HG03432 (cell line): Measurements from ENCODE around the gene PPP6R3.

ENCODE experiments used
- ATAC-seq: cut with Tn5 transposase; IDR thresholded peaks from one replicate; pipeline ENCODE4 v1.9.1; 2021; ENCODE audit warnings: mild to moderate bottlenecking, moderate library complexity; ENCODE audit not compliant: unreplicated experiment

Gene PPP6R3

DNA sequence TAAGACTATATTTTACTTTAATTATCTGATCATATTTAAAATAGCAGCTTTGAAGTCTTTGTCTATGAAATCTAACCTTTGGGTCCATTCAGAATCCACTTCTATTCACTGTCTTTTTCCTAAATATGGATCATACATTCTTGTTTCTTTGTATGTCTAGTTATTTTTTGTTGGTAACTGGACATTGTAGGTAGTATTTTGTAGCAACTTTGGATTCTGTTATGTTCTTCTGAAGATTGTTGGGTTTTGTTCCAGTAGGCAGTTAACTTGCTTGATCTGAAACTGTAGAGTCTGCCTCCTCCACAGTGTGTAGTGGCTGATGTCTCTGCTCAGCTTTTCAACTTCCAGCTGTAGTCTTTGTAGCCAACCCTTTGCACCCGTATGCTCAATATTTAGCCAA lies 186.3 kb downstream of the PPP6R3 start:
- ATAC-seq: no peak

DNA sequence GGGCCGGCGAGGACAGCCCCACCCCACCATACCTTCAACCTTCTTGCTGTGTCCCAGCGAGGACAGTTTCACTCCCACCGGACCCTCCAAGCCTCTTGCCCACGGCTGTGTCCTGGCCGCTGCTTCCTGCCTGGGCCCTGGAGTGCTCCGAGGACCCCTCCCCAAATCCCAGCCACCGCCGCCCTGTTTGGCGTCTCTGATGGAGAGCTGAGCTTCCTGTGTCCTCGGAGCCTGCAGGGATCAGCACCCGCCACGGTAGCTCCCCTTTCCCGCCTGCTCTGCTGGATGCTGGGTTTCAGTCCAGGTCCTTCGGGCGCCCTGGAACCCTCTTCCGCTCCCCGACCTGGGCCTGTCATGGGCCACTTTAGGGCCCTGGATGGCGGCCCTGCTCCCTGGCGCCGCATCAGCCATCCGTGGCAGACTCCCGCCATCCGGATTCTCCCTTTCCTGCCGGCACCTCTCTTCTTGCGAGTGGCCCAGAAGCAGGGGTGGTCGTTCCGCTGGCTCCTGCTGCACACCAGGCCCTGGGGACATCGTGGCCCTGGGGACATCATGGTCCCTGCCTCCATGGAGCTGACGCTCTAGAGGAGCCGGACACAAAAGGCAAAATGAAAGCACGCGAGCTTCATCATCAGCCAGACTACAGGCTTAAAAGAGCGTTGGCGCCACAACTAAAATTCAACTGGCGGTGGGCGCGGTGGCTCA lies 189.5 kb downstream of the PPP6R3 start:
- ATAC-seq: no peak

DNA sequence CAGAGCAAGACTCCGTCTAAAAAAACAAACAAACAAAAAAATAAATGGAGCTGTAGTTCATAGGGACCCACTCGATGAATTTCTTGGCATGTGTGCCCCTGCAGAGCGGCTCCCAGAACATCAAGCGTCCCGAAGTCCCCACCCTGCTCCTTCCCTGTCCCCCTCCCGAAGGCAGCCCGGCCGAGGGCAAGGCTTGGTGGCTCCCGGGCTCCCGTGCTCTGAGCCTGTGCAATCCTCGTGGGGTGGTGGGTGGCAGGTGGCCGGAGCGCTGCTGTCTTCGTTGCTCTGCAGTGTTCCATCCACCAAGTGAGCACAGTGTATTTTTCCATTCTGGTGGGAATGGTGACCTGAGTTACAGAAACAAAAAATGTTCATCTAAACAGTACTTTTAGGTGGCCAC lies 190.2 kb downstream of the PPP6R3 start:
- ATAC-seq: no peak

DNA sequence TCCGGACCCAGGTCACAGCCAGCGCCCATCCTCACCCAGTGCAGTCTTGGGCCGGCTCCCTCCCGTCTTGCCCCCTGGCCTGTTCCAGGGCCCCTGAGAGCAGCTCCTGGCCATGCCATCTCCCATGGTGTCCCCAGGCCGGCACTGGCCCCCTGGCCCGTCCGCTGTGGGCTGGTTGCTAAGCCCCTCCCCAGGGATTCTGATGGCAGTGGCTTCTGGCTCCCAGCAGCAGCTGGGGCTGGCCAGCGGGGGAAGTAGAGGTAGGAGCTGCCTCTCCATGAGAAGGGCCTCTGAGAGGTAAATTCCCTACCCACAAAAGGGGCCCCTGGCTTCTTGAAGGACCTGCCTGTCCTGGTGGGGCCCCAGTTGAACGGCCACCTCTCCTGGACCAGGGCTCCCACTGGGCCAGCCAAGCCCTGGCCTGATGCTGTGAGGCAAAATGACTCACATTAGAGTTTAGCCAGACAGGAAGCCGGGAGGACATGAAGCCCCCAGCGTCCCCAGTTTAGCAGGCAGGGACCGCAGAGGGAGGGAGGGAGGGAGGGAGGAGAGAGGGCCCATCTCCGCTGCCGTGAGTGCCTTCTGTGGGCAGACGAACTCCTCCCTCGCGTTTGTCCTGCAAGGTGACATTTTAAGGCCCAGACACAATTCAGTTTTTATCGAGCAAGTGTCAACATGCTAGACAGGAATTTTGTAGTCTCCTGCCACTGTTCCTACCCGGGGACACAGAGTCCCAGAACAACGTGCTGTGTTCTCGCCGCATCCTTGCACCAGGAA lies 190.8 kb downstream of the PPP6R3 start:
- ATAC-seq: no peak

DNA sequence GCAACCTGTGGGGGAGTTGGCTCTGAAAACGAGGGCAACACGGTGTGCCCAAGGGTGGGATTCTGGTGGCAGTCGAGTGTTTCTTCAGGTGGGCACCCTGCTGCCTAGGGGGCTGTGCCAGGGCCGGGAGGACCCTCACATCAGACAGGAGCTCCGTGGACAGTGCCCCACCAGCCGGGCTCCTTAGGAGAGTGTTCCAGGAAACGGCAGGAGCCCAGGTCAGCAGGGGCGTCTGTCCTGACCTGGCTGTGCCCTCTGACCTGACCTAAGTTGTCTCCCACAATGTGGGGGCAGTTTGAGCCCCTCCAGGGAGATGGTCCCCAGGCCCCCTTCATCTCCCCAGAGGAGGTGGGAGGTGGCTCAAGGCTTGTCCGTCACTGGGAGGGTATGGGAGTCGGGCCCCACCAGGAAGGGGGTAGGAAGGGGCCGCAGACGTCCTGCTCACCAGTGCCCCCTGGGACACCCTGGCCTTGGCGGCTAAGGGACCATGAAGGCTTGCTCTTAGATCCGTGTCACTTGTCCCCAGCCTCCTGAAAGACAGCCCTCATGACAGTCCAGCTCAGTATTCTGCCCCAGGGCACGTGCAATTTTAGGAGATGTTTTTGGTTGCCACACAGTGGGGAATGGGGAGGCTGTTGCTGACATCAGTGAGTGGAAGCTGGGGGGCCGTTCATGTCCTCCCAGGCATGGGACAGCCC lies 191.6 kb downstream of the PPP6R3 start:
- ATAC-seq: no peak

DNA sequence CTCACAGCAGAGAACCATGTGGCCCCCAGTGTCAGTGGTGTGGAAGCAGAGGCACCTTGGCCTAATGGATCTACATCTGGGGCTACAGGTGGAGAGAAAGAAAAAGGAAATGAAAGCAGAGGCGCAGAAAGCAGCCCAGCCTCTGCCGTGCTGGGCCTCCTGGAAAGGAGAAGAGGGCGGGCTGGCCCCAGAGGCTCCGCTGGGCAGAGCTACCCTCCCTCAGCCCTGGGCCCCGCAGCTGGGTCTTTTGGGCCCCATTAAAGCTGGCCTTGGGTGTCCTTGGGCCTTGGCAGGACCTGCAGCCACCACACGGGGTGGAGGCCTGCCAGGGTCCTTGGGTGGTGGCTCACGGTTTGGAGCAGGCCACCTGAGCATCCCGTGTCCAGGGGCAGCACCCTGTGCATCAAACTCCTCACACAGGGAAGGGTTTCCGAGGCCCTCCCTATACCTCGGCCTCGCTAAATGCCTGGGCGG lies 192.2 kb downstream of the PPP6R3 start:
- ATAC-seq: no peak

DNA sequence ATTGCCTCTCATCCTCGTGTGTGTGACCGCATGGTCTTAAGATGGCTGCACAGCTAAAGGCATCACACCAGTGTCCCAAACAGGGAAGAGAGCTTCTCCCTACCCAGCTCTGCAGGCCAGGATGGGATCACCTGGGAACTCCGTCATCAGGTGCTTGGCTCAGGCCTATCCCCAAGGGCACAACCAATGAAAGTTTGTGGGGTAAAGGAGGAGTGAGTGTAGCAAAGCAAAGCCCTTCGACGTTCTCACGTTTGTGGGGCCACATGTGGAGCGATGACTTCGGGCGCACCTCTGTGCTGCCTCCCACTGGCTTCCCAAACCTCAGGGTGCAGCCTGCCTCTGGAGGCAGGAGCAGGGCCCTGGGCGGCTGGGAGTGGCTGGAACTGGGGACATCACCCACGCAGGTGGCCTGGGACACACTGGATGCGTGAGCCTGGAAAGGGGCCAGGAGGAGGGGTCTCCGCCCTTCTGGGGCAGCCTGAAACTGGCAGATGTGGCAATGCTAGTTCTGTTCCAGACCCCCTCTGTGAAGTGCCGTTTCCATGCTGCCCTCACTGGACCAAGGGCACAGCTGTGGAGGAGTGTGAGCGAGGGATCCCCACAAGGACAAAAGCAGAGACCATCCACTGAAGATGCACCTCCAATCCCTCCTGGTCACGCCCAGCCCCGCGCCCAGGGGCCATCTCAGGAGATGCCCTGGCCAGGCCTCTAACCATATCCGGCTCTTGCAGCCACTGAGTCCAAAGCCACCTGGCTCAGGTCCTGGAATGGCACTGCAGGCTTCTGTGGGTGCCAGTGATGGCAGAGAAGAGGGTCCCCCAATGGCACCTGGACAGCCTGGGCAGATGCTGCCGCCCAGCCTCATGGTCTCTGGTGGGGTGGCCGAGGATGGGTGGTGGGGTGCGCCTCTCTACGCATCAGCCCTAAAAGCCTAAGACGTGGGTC lies 193.2 kb downstream of the PPP6R3 start:
- no peak for ATAC-seq

DNA sequence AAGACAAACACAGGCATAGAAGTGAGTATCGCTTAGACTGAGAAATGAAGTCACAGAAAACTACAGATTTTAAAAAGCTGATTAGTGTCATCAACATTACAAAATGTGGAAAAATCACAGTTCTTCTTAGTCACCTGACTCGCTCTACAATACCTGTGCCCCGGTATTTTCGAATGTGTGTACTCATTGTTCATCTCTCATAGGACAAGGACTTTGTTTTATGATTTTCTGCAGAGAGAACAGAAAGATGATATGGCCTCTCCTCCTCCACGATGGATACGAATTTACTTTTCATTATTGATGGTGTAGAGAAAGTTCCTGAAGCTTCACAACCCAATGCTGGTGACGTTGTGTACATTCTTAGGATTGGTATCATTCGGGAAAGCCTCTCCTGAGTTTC lies 194.4 kb downstream of the PPP6R3 start:
- ATAC-seq: no peak

DNA sequence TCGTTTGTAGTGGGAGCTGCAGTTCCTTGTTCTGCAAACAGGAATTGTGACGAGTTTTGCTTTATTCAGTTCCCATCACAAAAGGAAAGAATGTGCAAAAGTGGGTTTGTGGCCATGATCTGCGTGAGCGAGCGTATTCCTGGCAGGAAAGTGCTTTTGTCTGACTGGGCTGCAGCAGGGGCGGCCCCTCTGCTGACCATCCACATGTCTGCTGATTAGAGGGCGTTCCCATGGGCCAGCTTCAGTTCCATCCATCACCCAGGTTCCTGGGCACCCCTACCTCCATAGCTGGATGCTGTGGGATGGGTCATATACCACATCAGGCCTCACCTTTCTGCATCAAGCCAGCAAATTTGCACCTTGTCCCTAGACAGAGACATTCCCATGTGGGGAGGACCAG lies 194.9 kb downstream of the PPP6R3 start:
- no peak for ATAC-seq

DNA sequence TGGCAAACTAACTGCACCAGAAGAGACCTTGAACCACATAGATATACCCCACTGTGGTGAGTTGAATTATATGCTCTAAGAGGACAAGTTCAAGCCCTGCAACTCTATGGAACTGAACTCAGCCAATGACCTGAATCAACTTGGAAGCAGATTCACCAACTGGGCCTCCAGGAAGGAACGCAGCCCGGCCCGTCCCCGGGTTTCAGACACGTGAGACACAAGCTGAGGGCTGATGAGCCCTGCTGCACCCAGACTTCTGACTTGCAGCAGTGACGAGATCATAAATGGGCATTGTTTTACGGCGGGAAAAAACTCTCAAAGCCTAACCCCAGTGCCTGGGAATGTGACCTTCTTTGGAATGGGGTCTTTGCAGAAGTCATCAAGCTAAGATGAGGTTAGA lies 195.3 kb downstream of the PPP6R3 start:
- ATAC-seq: no peak

DNA sequence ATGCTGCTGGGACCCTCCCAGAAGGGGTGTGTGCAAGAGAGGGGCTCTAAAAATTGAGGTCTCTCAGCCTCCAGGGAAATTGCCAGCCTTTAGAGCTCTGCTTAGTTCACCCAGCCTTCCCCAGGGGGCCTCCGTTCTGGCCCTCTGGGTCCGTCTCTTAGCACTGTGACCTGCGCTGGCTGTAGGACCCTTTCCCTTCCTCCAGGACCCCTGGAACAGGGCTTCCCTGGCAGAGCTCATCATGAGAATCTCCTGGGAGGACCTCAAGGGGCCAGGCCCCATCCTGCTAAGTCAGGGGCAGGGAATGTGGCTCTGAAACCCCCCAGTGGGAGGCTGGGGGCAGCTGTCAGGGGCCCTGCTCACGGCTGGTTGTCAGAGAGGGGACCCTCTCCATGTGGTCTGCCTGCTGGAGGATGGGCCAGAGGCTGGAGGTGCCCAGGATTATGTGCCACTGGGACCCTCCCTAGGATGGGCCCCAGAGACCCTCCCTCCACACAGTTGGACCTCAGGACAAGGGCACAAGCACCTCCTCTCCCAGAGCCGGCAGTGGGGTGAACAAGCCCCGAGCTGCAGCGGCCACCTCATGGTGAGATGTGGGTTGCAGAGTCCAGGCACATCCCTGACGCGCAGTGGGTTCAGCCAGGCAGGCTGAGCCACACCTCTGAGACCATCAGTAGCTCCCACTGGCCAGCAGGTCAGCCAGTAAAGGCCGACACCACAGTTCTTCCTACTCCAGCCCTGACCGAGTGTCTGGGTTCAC lies 196.6 kb downstream of the PPP6R3 start:
- no peak for ATAC-seq

DNA sequence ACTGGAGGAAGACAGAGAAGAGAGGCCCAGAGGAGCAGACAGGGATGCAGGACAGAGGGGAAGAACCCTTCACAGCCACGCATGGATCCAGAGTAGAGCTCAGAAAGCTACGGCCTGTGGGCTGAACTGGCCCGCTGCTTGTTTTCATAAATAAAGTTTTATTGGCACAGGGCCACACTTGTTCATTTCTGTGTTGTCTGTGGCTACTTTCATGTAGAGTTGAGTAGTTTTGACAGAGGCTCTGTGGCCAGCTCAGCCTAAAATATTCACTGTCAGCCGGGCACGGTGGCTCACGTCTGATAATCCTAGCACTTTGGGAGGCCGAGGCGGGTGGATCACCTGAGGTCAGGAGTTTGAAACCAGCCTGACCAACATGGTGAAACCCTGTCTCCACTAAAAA lies 197.5 kb downstream of the PPP6R3 start:
- no peak for ATAC-seq

DNA sequence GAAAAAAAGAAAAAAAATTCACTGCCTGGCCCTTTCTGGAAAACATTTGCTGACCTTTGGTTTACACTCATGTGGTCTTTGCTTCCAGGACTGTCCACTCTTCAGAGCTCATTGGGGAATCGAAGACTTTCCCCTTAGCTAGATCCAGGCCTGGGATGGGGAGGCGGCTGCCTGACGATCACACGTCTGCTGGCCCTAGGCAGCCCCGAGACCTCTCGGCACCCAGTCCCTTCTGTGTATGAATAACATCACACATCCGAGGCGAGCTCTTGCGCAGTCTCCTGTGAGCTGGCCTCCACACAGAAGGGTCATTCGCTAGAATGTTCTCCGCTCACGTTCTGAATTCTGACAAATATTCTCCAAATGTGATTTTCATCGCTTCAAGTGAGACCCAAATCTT lies 198.1 kb downstream of the PPP6R3 start:
- ATAC-seq: no peak

DNA sequence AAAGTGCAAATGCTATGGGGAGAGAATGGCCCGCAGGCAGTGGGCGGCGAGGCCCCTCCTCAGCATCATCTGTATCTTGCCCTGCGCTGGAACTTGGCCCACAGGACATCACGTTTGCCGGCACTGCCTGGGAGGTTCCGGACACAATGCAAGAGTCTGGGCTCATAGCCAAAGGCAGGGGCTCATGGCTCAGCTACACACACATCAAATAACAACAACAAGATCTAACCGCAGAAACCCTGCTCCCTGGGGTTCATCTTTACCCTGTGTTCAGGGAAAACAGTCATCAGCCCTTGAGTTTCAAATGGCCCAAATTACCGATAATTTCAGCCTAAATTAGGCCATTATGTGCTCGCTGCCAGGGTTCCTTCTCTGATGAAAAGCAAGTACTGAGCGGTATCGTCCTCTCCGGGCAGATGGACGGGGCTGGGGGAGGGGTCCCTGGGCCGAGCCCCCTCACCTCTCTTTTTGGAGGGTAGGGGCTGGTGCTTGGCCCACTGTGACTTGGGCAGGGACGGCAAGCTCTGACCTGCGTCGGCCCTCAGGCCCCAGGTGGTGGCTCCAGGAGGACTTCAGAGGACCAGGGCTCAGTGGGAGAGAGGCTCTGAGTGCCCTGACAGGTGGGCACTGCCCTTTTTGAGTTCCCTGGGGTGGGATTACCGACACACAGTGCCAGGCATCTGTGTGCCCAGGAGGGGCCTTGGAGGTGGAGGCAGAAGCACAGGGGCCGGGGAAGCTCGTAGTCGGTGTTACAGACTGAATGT lies 198.8 kb downstream of the PPP6R3 start:
- no peak for ATAC-seq

DNA sequence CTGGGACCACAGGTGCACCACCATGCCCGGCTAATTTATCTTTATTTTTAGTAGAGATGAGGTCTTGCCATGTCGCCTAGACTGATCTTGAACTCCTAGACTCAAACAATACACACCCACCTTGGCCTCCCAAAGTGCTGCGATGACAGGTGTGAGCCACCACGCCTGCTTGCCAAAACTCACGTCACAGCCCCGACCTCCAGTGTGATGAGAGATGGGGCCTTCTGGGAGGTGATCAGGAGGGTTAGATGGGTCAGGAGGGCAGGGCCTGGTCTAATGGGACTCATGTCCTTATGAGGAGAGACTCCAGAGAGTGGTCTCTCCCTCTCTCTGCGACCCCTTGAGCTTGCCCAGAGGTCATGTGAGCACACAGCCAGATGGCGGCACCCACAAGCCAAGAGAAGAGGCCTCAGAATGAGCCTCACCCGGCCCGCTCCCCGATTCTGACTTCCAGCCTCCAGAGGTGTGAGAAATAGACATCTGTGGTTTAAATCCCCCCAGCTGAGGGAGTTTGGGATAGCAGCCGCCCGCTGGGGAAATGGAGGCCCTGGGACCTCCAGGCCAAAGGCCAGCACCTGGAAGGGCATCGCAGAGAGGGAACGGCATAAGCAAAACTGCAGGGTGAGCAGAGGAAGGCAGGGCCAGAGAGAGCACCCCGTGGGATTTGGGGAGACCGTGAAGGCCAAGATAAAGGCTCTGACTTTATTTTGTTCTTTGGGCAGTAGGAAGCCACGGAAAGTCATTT lies 199.7 kb downstream of the PPP6R3 start:
- no peak for ATAC-seq

DNA sequence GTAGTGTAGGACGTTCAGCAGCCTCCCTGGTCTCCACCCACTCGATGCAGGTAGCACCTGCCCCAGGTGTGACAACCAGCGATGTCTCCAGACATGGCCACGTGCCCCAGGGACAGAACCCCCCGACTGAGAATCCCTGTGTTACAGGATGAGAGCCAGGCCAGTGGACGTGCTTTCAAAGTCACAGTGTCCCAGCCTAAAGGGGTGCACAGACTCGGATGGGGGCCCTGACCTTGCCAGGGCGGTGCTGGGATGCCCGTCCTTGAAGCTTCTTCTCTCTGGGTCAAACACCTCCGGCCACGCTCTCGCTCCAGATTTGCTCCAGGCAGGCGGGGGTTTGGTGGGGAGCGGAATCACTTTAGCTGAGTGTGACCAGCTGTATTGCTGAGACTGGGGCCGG lies 200.5 kb downstream of the PPP6R3 start:
- ATAC-seq: no peak

DNA sequence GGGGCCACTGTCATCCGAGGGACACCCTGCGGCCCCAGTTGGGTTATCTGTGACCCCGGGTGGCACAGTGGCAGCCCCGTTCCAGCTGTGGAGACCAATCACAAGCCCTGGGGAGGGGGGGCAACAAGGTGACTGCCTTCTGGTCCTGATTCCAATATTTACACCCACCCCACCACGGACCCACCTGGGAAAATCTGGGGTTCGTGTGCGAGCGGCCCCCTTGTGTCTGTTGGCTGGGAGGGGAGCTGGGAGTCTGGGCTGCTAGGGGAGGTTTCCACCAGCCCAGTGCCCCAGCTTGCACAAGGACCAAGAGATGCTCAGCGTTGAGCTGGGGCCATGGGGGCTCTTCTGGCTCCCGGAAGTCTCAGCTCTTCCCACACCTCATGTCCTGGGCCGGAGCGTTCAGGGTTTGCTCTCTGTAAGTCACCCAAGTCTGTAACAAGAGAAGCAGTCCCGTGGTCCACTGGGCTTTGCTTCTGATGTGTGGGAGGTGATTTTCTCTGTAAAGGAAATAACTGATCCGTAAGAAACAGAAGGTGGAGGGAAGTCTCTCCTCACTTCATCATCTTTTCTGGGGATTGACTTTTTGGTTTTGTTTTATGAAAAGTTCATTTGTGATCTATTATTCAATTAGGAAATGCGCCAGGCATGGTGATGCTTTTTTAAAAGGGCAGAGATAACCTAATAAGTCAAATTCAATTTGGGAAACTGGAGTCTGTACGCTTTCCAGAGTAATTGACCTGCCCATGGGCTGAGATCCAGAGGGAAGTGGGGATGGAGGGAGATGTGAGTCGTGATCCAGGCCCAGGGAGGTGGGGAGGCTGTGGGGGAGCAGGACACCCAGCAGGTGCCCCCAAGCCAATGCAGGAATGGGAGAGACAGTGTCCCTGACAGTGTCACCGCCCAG lies 201.4 kb downstream of the PPP6R3 start:
- no peak for ATAC-seq
